A673 (cell line): Measurements from ENCODE around the gene ITGB4. TPM values are rescaled to one million over a fixed set of nuclear protein-coding genes. Genes with fewer than 3 reads are reported as not detected.

Experiments
- BruUV-seq: library from RNA; stranded (reverse); fragments of 400-500 nt; replicated peaks from 2 replicates; lab custom pipeline; 2021; lab: Mats Ljungman, UMichigan
- CTCF ChIA-PET: fragments of 300-600 bp; sonication (Branson Sonifier 250); formaldehyde crosslinking; loops from one replicate; lab custom pipeline; 2022; ENCODE audit warnings: antibody characterized with exemption; lab: Charles Lee
- POLR2A ChIA-PET: fragments of 300-600 bp; sonication (Branson Sonifier 250); formaldehyde crosslinking; loops from one replicate; lab custom pipeline; 2022; ENCODE audit warnings: antibody characterized with exemption; ENCODE audit not compliant: low non-redundant PET; lab: Charles Lee
- DNase-seq: peaks from one replicate; pipeline ENCODE4 v3.0.0-alpha.2; 2015; ENCODE audit warnings: low spot score
- H3K27ac ChIP-seq: fragments of 200-600 bp; sonication (generic); 2 replicates; pipeline ENCODE4 v1.5.1; 2016; ENCODE audit warnings: mixed run types, low read depth, mild to moderate bottlenecking, mixed read lengths, antibody characterized with exemption, low read length; ENCODE audit not compliant: poor library complexity, severe bottlenecking
- H3K27me3 ChIP-seq: fragments of 200-600 bp; sonication (generic); replicated peaks from 2 replicates; pipeline ENCODE4 v1.6.1; 2017; ENCODE audit warnings: mixed run types, low read depth, mild to moderate bottlenecking, mixed read lengths, antibody characterized with exemption, low read length; ENCODE audit not compliant: insufficient read depth, poor library complexity
- H3K36me3 ChIP-seq: fragments of 200-600 bp; sonication (generic); 2 replicates; pipeline ENCODE4 v1.6.1; 2016; ENCODE audit warnings: mixed run types, mild to moderate bottlenecking, mixed read lengths, antibody characterized with exemption, low read length; ENCODE audit not compliant: insufficient read depth, poor library complexity, severe bottlenecking
- H3K4me1 ChIP-seq: fragments of 200-600 bp; sonication (generic); 2 replicates; pipeline ENCODE4 v1.6.1; 2017; ENCODE audit warnings: mixed run types, mild to moderate bottlenecking, mixed read lengths, antibody characterized with exemption, low read length; ENCODE audit not compliant: insufficient read depth, poor library complexity, severe bottlenecking
- H3K4me3 ChIP-seq: fragments of 200-600 bp; sonication (generic); 2 replicates; pipeline ENCODE4 v1.5.1; 2016; ENCODE audit warnings: low read depth, mixed run types, mild to moderate bottlenecking, mixed read lengths, low read length; ENCODE audit not compliant: poor library complexity, severe bottlenecking
- H3K9me3 ChIP-seq: fragments of 200-600 bp; sonication (generic); 2 replicates; pipeline ENCODE4 v1.6.1; 2016; ENCODE audit warnings: mixed run types, low read depth, mild to moderate bottlenecking, mixed read lengths, antibody characterized with exemption, low read length; ENCODE audit not compliant: poor library complexity, severe bottlenecking
- CTCF ChIP-seq: fragments of 300-800, 200-600 bp; sonication (generic); conservative IDR thresholded peaks from 2 replicates; pipeline ENCODE4 v1.5.1; 2017; ENCODE audit warnings: low read depth, mild to moderate bottlenecking, antibody characterized with exemption, low read length, moderate library complexity, mixed read lengths
- EZH2 ChIP-seq: fragments of 200-600 bp; sonication (generic); IDR thresholded peaks from 2 replicates; pipeline ENCODE4 v1.6.1; 2017; ENCODE audit warnings: borderline replicate concordance, low read depth, mild to moderate bottlenecking, mixed read lengths, antibody characterized with exemption, low read length; ENCODE audit not compliant: poor library complexity, severe bottlenecking
- intact Hi-C: fragments of 100-400 bp; cut with micrococcal nuclease; formaldehyde crosslinking; loops from one replicate; pipeline ENCODE4 v1.10.0; 2022; ENCODE audit not compliant: unreplicated experiment
- total RNA-seq: library from RNA; stranded (reverse); gene quantifications from 2 replicates; pipeline ENCODE4 v1.2.3, GENCODE V29; 2021

ITGB4 gene
- total RNA-seq, 1 experiment from 2014 or later = 0.95 TPM

DNA sequence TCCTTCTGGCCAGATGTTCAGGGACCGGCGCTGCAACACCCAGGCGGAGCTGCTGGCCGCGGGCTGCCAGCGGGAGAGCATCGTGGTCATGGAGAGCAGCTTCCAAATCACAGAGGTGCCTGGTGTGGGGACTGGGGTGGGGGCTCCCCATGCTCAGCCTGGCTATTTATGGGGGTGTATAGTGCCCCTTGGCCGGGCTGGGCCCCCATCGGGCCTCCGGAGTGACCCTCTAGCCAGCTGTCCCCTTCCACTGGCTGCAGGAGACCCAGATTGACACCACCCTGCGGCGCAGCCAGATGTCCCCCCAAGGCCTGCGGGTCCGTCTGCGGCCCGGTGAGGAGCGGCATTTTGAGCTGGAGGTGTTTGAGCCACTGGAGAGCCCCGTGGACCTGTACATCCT, 6.1 kb downstream of the ITGB4 start:
- no TSS peak for BruUV-seq
- POLR2A ChIA-PET = no interaction called here
- no peaks in the 10 kb centered on the region for H3K4me1 ChIP-seq
- no peak overlapping the region for H3K4me3 ChIP-seq
- no peak overlapping the region for H3K27ac ChIP-seq
- intact Hi-C loops = no loop called here
- H3K36me3 ChIP-seq = no peaks in the 10 kb centered on the region
- no peak for DNase-seq
- no peaks in the 10 kb centered on the region for H3K27me3 ChIP-seq
- CTCF ChIA-PET = no interaction called here
- H3K9me3 ChIP-seq = no peaks in the 10 kb centered on the region
- no peak for TF ChIP-seq CTCF
- no peak for TF ChIP-seq EZH2

GRCh38 chr17:75729351-75729750, 8.1 kb downstream of the ITGB4 start:
- Histone ChIP-seq H3K9me3 (no peaks in the 10 kb centered on the region), H3K27ac (no peak overlapping the region), H3K4me1 (no peaks in the 10 kb centered on the region), H3K27me3 (no peaks in the 10 kb centered on the region), H3K4me3 (no peak overlapping the region), H3K36me3 (no peaks in the 10 kb centered on the region)
- POLR2A ChIA-PET = no interaction called here
- CTCF ChIA-PET = no interaction called here
- intact Hi-C loops = no loop called here
- no peak for DNase-seq
- TF ChIP-seq CTCF (no peak), EZH2 (no peak)
- BruUV-seq = no TSS peak

DNA sequence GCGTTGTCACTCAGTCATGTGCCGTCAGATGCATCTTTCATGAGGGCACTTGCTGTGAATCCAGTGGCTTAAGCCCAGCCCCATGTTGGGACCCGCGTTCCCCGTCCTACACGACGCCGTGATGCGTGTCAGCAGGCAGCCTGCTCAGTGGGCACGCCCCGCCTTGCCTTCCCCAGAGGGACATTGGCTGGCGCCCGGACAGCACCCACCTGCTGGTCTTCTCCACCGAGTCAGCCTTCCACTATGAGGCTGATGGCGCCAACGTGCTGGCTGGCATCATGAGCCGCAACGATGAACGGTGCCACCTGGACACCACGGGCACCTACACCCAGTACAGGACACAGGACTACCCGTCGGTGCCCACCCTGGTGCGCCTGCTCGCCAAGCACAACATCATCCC, 8.8 kb downstream of the ITGB4 start:
- intact Hi-C loops = no loop called here
- H3K4me1 ChIP-seq = no peaks in the 10 kb centered on the region
- BruUV-seq = no TSS peak
- CTCF ChIA-PET = interaction anchor here (0.5 kb wide), 1 partner anchor 22 kb away, joined by 3 read pairs; no protein-coding TSS in a partner anchor
- H3K27ac ChIP-seq = no peak overlapping the region
- no peaks in the 10 kb centered on the region for H3K27me3 ChIP-seq
- H3K4me3 ChIP-seq = no peak overlapping the region
- H3K9me3 ChIP-seq = no peaks in the 10 kb centered on the region
- no peaks in the 10 kb centered on the region for H3K36me3 ChIP-seq
- TF ChIP-seq EZH2 = no peak
- TF ChIP-seq CTCF = no peak
- POLR2A ChIA-PET = no interaction called here
- no peak for DNase-seq
